Measurements from ENCODE around the gene TANC2.

Gene TANC2

DNA sequence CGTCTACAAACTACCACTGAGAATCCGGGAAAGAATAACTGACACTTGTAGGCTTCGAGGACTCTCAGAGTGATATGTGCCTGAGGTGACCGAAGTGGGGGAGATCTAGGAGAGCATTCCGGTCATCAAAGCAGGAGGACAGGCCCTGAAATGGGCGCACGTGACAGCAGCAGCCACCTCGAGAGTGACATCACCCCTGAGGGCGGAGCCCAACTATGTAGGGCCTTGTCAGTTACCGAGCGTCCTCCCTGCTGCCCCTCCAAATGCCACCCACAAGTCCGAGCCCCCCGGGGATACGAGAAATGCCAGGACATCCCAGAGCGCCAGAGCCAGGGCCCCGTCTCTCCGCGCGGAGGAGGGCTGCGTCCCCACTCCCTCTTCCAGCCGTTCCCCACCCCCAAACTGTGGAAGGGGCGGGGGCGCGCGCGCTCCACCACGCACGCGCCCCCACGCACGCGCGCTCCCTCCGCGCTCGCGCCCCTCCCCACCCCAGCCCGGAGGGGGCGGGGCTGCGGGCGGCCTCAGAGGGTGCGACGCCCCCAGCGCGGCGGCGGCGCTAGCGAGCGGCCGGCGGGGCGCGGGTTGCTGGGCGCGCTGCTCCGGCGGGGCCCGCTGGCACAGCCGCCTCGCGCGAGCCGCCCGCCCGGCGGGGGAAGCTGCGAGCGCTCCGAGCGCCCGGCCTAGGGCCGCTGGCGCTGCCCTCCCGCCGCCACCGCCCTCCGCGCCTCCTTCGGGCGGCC, at the start of gene TANC2:
Gene TANC2, plus strand, starts transcription at position 550 of the 740 bp plus-strand sequence. CDS start 43,325 bp downstream, outside the sequence.
- peak; percentile 77 to 84 for DNase-seq

DNA sequence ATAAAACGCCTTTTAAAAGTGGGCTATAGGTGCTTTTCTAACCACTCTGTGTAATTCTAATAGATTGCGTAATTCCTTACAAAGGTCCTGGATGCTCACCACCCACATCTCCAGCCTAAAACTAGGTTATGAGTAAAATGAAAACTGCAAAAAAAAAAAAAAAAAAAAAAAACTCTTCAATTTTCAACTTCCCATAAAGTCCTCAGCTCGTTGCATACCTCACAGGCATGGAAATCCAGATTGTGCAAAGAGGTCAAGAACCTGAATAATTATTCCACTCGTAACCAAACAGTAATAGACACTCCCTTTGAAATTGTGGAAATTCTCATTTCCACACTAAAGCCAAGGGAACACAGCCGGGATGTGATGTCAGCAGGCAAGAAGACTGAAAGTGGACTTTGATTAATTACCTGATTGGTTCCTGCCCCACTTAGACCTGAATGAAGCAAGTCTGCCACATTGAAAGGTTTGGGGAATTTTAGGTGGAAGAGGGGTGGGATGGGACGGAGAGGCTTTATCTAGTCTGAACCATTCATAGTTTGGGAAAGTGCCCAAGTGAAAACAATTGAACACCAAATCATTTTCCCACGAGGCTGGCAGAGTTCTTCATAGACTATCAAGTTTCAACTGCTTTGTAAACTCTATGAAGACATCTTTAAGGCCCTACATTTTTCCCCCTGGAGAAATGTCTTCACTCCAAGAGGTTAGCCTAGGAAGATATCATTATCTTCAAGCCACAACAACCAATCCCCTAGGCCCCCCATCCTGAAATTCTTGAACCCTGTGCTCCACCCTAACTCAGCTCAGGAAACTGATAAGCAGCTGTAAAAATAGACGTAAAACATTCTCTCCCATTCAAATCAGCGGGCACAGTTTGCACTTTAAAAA, 49.1 kb upstream of the TANC2 start:
- DNase-seq: no peak

DNA sequence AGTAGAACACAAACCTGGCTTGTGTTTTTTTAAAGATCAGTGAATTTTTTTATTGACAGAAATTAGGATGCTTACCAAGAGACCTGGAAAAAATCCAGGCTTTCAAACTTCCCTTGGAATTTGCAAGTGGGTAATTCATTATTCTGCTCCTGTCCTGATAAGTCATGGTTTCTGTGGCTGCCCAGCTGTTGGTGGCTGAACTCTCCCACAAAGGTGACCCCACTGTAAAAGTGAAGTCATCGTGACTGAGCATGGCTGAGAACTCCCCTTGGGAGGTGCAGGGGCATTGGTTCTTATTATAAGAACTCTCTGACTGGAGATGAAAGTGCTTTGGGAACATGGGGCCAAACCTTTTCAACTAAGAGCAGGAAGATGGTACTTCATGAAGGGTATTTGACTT, 46.6 kb upstream of the TANC2 start:
- no peak for DNase-seq

DNA sequence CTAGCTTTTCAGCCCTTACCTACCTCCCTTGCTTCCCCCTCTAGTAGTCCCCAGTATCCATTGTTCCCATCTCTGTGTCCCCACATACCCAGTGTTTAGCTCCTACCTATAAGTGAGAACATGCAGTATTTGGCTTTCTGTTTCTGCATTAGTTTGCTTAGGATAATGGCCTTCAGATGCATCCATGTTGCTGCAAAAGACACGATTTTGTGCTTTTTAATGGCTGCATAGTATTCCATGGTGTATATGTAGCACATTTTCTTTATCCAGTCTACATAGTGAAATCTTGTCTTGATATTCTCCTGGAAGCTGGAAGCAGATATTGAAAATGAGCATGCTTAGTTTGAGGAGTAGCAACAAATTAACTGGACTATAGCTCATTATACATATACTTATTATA, 45.7 kb upstream of the TANC2 start:
- no peak for DNase-seq

DNA sequence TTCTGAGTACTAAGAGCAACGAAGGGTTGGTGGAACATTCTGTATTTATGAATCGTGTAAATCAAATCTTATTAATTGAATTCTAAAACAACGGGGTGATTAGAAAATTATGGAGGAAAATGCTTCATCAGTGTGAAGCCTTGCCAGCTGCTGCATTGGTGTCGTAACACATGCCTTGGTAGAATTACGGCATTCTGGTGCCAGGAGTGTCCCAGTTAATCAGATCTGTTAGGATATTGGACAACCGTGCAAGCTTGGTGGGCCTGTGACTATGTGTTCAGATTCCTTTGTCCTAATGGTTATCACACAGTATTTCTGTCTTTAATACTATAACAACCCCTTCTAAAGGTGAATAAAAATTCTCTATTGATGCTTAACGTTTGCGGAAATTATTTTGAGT, 44.2 kb upstream of the TANC2 start:
- no peak for DNase-seq

DNA sequence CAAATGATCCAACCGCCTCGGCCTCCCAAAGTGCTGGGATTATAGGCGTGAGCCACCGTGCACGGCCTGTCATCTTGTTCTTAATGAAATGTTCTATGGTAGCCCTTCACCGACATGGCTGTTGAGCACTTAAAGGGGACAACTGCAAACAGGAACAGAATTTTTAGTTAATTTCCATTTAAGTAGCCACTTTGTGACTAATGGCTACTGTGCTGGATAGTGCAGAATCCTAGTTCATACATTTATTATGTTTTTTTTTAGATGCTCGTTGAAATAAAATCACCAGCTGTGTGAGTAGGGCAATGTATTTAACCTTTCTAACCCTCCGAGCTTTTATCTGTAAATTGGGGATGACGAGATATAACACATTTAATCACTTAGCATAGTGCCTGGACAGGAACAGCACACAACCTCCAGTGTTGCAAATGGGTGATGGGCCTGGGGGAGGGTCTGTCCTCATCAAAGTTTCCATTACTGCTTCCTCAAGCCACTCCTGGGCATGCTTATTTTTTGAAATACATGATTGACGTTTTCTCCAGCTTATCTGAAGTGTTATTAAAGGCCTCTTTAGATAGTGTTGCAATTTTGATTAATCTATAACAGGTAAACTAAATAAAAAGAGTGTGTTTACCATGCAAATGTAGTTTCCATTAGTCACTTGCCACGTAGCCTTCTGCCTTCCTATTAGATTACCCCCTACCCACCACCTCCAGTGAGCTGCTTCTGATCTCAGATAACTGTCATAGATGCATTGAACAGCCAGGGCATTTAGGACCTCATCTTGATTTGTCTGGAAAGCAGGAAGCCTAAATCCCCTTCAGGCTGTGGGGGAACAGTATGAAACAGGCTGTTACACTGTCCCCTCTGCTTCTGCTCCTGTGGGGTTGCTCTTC, 42.5 kb upstream of the TANC2 start:
- no peak for DNase-seq

DNA sequence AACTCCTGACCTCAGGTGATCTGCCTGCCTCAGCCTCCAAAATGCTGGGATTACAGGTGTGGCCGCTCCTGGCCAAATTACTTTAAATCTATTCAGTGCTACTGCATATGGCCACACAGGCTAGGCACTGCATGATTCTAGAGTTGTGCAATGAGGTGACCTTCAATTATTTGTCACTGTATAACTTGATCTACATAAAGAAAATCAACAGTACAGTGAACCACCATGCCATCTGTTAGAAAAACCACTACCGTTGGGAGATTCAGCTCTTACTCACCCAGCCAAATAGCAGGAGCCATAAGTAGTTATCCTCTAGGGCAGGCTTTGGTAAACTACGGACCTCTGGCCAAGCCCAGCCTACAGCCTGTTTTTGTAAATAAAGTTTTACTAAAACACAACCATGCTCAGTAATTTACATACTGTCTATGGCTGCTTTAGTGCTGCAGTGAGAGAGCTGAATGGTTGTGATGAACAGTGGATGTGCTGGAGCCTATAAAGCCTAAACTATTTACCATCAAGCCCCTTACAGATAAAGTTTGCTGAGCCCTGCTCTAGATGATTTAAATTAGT, 40.7 kb upstream of the TANC2 start:
- no peak for DNase-seq

DNA sequence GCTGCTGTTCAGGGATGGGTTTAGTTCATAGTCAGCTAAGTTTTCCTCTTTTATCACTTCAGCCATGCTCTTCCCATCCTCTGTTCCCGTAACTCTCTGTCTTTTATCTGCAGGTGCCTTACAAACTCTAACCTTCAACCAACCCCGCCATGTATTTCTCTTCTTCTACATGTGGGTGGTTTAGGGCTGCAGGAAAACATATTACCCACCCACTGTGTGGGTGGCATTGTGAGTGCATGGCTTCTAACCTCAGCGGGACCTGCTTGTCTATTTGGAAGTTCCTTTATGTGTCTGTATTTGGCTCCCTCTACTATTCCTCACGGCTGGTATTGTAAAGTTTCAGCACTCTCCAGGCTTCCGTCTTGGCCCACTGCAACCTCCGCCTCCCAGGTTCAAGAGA, 39.0 kb upstream of the TANC2 start:
- no peak for DNase-seq

DNA sequence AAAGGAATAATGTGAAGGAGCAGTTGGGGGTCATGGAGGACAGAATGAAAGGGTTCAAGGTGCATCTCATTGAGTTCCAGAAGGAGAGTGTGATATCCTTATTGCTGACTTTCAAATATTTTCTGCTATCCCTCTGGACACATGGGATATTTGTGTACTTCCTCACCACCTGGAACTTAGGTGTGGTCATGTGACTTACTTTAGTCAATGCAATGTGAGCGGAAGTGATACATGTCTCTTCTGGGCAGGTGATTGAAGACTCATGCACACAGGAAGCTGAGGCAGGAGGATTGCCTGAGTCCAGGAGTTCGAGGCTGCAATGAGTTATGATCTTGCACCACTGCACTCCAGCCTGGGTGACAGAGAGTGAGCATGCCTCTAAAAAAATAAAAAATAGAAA, 36.7 kb upstream of the TANC2 start:
- no peak for DNase-seq

DNA sequence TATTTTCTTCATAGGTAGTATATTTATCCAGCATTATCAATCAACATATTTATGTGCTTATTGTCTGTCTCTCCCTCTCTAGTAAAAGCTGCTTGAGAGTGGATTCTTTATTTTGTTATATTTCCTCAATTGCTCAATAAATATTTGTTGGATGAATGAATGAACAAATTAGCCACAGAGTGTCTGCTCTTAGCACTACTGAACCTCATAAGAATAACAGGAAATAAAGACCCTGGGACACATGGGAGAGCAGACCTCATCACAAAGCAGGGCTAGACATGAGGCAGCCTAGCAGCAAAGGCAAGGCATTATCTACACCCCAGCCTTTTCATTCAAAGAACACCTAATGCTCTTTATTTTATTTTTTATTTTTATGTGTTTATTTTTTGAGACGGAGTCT, 34.9 kb upstream of the TANC2 start:
- DNase-seq: no peak

DNA sequence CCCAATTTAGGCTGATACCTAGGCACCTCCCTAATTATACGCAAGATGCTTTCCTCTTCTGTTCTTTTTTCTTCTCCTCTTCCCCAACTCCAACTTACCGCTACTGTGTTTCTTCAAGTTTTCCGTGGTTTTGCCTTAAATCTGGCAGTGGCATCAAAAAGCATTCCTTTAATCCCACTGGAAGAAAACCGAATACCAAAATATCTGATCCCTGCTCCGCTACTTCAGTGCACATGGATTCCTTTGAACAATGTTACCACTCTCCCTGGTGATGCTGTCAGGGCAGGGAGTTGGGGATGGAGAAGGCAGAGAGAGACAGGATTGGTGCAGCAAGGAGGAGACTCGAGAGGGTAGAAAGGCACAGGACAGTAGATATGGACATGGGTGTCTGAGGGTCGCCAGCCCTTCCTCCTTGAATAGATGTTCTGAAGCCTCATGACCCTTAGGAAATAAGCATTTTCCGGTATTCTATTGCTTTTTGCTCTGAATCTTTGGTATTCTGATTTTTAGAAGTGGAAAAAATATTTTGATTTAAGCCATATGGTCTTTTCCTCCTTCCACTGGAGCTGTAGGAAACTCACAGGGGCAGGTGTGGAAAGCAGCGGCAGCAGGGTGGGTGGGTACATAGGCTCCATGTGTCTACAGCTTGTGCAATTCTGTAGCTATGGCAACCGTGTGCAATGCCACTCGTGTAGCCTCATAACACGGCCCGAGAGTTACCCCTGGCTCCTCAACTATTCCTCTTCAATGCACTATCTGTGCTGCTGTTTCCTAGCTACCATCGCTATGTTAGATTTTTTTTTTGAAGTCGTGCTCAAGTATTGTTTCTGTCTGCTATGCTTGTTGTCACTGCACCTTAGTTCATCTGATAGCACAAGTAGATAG, 32.3 kb upstream of the TANC2 start:
- no peak for DNase-seq

DNA sequence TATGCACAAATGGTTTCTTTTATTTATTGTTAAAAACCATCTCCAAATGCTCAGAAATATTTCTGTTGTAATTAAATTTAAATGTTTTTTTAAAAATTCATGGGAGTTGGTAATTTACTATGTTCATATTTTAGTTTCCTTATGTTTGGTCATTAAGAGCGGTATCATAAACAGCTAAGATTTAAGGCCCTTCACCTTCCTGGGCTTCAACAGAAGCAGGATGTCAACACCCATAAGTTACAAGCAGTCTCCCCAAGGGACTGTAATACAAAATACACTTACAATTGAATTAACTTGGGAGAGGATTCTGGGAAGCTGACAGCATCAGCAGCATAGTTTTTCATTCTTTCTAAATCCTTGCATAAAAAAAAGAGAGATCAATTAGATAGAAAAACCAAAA, 30.9 kb upstream of the TANC2 start:
- DNase-seq: no peak

DNA sequence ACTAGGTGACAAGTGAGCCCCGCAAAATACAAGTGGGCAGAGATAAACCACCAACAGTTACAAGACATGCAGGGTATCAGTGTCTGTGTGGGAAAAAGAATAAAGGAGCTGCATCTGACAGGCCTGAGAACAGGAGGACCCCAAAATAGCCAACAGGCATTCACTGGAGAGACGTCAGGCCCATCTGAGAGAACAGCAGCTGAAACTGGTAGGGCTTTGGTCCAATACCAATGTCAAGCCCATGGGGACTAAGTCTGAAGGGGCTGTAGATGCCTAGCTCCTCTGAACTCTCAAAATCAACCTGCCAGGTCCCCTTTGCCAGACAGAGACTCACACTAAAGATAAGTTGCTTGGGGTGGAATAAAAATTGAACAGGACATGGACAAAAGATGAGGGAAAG, 30.5 kb upstream of the TANC2 start:
- DNase-seq: no peak

DNA sequence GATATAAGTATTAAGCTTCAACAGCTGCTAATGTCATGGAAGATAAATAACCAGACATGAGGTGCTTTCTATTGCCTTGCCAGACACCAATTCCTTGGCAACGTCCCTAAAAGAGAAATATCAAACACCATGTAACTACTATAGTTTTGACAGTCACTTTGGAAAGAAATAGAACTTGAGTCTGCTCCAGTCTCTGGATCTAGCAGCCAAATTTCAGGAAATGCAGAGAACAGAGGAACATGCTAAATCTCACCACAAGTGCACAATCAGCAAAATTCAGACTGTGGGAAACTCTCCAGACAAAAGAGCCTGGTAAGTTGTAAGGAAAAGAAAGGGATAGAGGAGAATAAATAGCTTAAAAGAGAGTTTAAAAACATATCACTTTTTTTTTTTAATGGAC, 28.4 kb upstream of the TANC2 start:
- no peak for DNase-seq

DNA sequence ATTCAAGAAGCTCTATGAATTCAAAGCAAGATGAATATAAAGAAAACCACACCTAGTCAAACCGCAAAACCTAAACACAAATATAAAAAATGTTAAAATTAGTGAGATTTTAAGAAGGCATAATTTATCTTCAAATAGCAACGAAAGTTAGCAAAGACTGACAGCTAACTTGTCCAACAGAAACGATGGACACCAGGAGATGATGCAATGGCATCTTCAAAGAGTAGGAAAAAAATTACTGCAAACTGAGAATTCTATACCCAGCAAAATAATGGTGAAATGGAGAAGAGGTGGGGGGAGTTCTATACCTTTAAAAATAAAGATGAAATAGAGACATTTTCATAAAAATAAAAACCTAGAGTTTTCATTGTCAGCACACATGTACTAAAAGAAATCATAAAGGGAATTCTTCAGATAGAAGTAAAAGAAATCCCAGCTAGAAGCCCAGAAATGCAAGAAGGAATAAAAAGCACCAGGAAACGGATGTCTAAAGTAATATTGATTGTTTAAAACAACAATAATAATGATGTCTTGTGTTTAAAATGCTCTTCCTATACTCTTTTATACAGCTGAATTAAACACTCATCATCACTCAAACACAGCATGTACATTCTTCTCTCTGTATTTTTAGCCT, 24.6 kb upstream of the TANC2 start:
- DNase-seq: no peak

DNA sequence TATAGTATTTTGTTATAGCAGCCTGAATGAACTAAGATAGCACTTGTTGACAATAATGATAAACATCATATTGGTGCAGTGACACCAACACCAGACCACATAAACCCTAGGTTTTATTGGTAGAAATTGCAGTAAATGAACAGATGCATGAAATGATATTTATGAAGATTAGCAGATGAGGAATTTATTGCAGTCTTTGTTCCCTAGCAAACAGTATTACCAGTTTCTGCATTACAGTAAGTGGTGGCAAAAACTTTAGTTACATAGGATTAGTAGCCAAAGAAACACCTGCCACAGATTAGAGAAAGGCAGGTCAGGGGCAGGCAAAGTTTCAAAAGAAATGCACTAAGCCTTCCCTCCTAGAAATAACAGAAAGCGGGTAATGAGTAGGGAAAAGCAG, 17.7 kb upstream of the TANC2 start:
- DNase-seq: no peak

DNA sequence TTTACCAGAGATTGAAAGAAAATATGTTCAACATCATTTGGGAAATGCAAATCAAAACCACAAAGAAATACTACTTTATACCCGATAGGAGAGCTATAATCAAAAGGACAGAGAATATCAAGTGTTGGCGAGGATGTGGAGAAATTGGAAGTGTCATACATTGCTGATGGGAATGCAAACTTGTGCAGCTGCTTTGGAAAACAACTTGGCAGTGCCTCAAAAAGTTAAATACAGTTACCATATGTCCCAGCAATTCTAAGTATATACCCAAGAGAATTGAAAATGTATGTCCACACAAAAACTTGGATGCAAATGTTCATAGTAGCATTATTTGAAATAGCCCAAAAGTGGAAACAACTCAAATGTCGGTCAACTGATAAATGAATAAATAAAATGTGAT, 17.0 kb upstream of the TANC2 start:
- DNase-seq: no peak

DNA sequence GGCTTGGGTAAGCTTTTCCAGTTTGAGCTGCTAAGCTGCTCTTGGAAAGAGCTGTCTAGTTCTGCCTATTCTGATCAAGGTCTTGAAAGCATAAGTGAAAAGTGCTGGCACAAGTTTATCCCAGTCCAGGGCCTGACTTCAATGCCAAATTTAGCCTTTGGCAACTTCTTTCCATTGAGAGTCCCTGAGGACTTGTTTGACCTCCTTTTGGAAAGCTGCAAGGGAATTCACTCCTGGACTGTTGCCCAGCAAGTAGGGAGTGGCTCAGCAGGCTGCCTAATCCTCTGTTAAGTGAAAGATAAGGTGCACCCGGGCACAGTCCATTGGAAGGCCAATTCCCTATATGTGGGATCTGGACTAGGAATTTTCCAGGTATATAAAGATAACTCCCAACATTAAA, 16.0 kb upstream of the TANC2 start:
- no peak for DNase-seq

DNA sequence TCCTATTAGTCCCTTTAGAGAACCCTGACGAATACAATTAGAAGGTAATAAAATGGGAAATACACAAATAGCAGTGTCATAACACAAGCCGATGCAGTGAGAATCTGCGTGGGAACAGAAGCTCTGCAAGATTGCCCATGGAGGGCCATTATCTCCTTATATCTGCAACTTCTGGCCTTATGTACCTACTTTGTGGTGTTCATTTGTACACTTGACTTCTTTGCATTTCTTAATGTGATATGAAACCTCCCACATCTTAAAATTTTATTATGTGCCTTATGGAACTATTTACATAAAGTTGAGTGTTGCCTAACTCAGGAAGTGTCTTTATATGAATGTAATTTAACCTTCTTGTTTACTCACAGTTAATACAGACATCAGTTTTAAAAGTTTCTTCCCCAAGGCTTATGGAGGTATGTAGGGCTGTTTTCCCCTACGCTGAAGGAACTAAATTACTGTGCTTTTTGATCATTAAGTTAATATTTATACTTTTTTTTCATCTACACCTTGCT, 10.1 kb upstream of the TANC2 start:
- DNase-seq: no peak

DNA sequence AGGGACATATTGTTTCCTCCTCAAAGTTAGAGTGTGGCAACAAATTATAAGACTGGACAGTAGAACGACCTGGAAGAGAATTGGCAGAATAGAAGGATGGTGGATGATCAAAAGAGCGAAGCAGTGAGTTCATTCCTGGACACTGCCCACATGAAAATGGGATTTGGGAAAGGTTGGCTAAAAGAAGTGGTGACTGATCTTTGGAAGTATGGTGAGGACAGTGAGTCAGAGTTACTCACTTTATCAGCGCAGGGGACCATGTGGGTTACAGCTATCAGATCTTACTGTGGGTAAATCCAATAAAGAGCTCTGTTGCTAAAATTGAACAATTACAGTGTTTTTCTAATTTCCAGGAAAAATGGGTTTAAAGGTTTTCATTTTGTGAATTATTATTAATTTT, 2.7 kb upstream of the TANC2 start:
- no peak for DNase-seq

DNA sequence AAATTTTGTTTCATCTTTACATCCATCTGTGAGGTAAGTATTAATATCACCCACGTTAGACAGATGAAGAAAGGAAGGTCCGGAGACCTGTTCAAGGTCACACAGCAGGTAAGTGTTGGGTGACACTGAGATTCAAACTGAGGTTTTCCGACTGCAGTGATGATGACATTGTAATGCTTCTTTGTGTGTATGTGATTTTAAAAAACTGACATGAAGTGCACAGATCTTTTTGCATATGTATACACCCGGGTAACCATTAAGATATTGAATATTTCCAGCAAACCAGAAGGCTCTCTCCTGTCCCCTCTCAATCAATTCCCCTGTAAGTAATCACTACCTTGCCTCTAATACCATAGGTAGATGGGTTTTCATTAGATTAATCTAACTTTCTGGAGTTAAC, 1.5 kb upstream of the TANC2 start:
- DNase-seq: no peak
